GM23338 (cell line): ENCODE measurements around the gene TMEM127. TPM values are rescaled to one million over a fixed set of nuclear protein-coding genes. Genes with fewer than 3 reads are reported as not detected.

Experiments
- ATAC-seq: fragments of 200-7000 bp; cut with Tn5 transposase; 3 replicates; pipeline ENCODE4 v1.9.1; 2020
- DNase-seq: peaks from one replicate; pipeline ENCODE4 v3.0.0-alpha.2; 2015; ENCODE audit warnings: low spot score
- H2AFZ ChIP-seq: fragments of 200-600 bp; sonication (generic); 2 replicates; pipeline ENCODE4 v1.8.0; 2016; ENCODE audit warnings: antibody characterized with exemption, mild to moderate bottlenecking, moderate library complexity
- H3F3A ChIP-seq: fragments of 200-600 bp; sonication (generic); replicated peaks from 2 replicates; pipeline ENCODE4 v1.8.0; 2017; ENCODE audit warnings: antibody characterized with exemption, mixed run types, low read depth
- H3K27ac ChIP-seq: fragments of 200-600 bp; sonication (generic); 2 replicates; pipeline ENCODE4 v1.6.1; 2016; ENCODE audit warnings: low read depth
- H3K27me3 ChIP-seq: fragments of 200-600 bp; sonication (generic); 2 replicates; pipeline ENCODE4 v1.8.0; 2016; ENCODE audit warnings: mild to moderate bottlenecking, mixed run types, moderate library complexity; ENCODE audit not compliant: insufficient read depth
- H3K36me3 ChIP-seq: fragments of 200-600 bp; sonication (generic); 2 replicates; pipeline ENCODE4 v1.8.0; 2016; ENCODE audit warnings: mild to moderate bottlenecking; ENCODE audit not compliant: insufficient read depth
- H3K4me1 ChIP-seq: fragments of 200-600 bp; sonication (generic); 2 replicates; pipeline ENCODE4 v1.8.0; 2016; ENCODE audit warnings: mild to moderate bottlenecking, moderate library complexity; ENCODE audit not compliant: insufficient read depth
- H3K4me2 ChIP-seq: fragments of 200-600 bp; sonication (generic); 2 replicates; pipeline ENCODE4 v1.7.1; 2017; ENCODE audit warnings: mixed run types
- H3K4me3 ChIP-seq: fragments of 200-600 bp; sonication (generic); 2 replicates; pipeline ENCODE4 v1.6.1; 2016; ENCODE audit warnings: mixed run types
- H3K79me2 ChIP-seq: fragments of 200-600 bp; sonication (generic); replicated peaks from 2 replicates; pipeline ENCODE4 v1.8.0; 2017; ENCODE audit warnings: mild to moderate bottlenecking; ENCODE audit not compliant: insufficient read depth
- H3K9me2 ChIP-seq: fragments of 200-600 bp; sonication (generic); 2 replicates; pipeline ENCODE4 v1.8.0; 2017; ENCODE audit not compliant: insufficient read depth
- H4K20me1 ChIP-seq: fragments of 200-600 bp; sonication (generic); replicated peaks from 2 replicates; pipeline ENCODE4 v1.8.0; 2017; ENCODE audit warnings: mild to moderate bottlenecking; ENCODE audit not compliant: insufficient read depth
- H3K27ac Mint-ChIP-seq: 2 replicates; pipeline ENCODE4 v1.8.0; 2020; ENCODE audit warnings: inconsistent platforms, mild to moderate bottlenecking, moderate library complexity, mixed read lengths
- H3K27me3 Mint-ChIP-seq: 3 replicates; pipeline ENCODE4 v1.8.0; 2022; ENCODE audit warnings: low read depth, mild to moderate bottlenecking, moderate library complexity, mixed read lengths, inconsistent platforms; ENCODE audit not compliant: insufficient read depth, poor library complexity
- H3K36me3 Mint-ChIP-seq: 3 replicates; pipeline ENCODE4 v1.8.0; 2021; ENCODE audit warnings: low read depth, mild to moderate bottlenecking, inconsistent platforms, moderate library complexity, mixed read lengths
- H3K4me1 Mint-ChIP-seq: 3 replicates; pipeline ENCODE4 v1.8.0; 2020; ENCODE audit warnings: mild to moderate bottlenecking, inconsistent platforms, mixed read lengths
- H3K4me3 Mint-ChIP-seq: 3 replicates; pipeline ENCODE4 v1.8.0; 2021; ENCODE audit warnings: moderate library complexity, mild to moderate bottlenecking, inconsistent platforms, mixed read lengths
- H3K9me3 Mint-ChIP-seq: 3 replicates; pipeline ENCODE4 v1.8.0; 2020; ENCODE audit warnings: moderate library complexity, mild to moderate bottlenecking, inconsistent platforms, mixed read lengths
- CTCF ChIP-seq, 2 experiments: fragments of 200-600 bp in 1 of 2; sonication (generic) in 1 of 2; conservative IDR thresholded peaks; 2 replicates each; pipeline versions ENCODE4 v1.5.1 to v1.6.1; 2016 to 2017; ENCODE audit warnings: antibody characterized with exemption in 2 of 2, low read depth in 2 of 2, mild to moderate bottlenecking in 2 of 2, moderate library complexity in 1 of 2
- EZH2 ChIP-seq: fragments of 200-600 bp; sonication (generic); IDR thresholded peaks from one replicate; pipeline ENCODE4 v1.8.0; 2017; ENCODE audit warnings: antibody characterized with exemption, mild to moderate bottlenecking, low read depth; ENCODE audit not compliant: unreplicated experiment
- JUNB ChIP-seq: IDR thresholded peaks from one replicate; pipeline ENCODE4 v1.6.1; 2016; ENCODE audit warnings: antibody characterized with exemption; ENCODE audit not compliant: unreplicated experiment
- NANOG ChIP-seq: IDR thresholded peaks from 2 replicates; pipeline ENCODE4 v1.6.1; 2016; ENCODE audit warnings: antibody characterized with exemption, borderline replicate concordance
- REST ChIP-seq: IDR thresholded peaks from one replicate; pipeline ENCODE4 v1.6.1; 2018; ENCODE audit warnings: antibody characterized with exemption; ENCODE audit not compliant: unreplicated experiment
- STAT1 ChIP-seq: IDR thresholded peaks from one replicate; pipeline ENCODE4 v1.6.1; 2016; ENCODE audit warnings: antibody characterized with exemption; ENCODE audit not compliant: unreplicated experiment
- ZNF114 ChIP-seq: fragments of 250-450 bp; sonication (Bioruptor Pico); IDR thresholded peaks from 2 replicates; pipeline ENCODE4 v1.5.0; 2020; ENCODE audit warnings: mild to moderate bottlenecking, moderate library complexity
- ZNF462 ChIP-seq: fragments of 250-450 bp; sonication (Bioruptor Pico); IDR thresholded peaks from 2 replicates; pipeline ENCODE4 v1.5.0; 2020; ENCODE audit warnings: mild to moderate bottlenecking, moderate library complexity
- polyA plus RNA-seq: library from polyadenylated mRNA; unstranded; fragments of >200 nt; fragmentation: Nextera tagmentation; extraction: Ambion mirVana; gene quantifications from 2 replicates; pipeline ENCODE4 v1.2.1, GENCODE V29; 2016
- total RNA-seq: library from RNA; depleted of rRNA; stranded (reverse); fragments of >200 nt; shearing (Covaris generic); gene quantifications from 2 replicates; pipeline ENCODE4 v1.2.3, GENCODE V29; 2014
- TF ChIP-seq, protein P1 (sequence below): IDR thresholded peaks from 2 replicates; pipeline ENCODE4 v1.6.1; 2016; ENCODE audit warnings: antibody characterized with exemption

Gene TMEM127
- total and polyA plus RNA-seq, 2 experiments from 2014 or later: 4.9 to 19.9 TPM

- no peak for TF ChIP-seq CTCF (conservative IDR thresholded peaks at IDR 0.05; ENCODE audit: low read depth in 2 of 2)
- TF ChIP-seq ZNF462 (CRISPR knock-in tag): no peak
- TF ChIP-seq, protein P1, sequence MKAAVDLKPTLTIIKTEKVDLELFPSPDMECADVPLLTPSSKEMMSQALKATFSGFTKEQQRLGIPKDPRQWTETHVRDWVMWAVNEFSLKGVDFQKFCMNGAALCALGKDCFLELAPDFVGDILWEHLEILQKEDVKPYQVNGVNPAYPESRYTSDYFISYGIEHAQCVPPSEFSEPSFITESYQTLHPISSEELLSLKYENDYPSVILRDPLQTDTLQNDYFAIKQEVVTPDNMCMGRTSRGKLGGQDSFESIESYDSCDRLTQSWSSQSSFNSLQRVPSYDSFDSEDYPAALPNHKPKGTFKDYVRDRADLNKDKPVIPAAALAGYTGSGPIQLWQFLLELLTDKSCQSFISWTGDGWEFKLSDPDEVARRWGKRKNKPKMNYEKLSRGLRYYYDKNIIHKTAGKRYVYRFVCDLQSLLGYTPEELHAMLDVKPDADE: no peak
These were observed 51.2 kb downstream of the TMEM127 start (continued) for GRCh38 chr2:96214554-96214953.

- Mint-ChIP-seq H3K4me3 (no peak overlapping the region), H3K9me3 (no peaks in the 10 kb centered on the region), H3K27me3 (peaks cover 9% of the 10 kb centered on the region), H3K27ac (no peak overlapping the region), H3K36me3 (no peaks in the 10 kb centered on the region), H3K4me1 (peaks cover 20% of the 10 kb centered on the region)
- Histone ChIP-seq H3F3A (no peaks in the 10 kb centered on the region), H2AFZ (no peak overlapping the region), H3K36me3 (no peaks in the 10 kb centered on the region), H3K4me2 (no peak overlapping the region), H3K9me2 (no peaks in the 10 kb centered on the region), H3K4me1 (peaks cover 9% of the 10 kb centered on the region; the same call in 1 of the 2 replicates), H3K79me2 (peaks cover 13% of the 10 kb centered on the region), H3K4me3 (no peak overlapping the region), H3K27ac (no peak overlapping the region), H3K27me3 (no peaks in the 10 kb centered on the region), H4K20me1 (no peaks in the 10 kb centered on the region)
- TF ChIP-seq NANOG: no peak
- no peak for TF ChIP-seq JUNB
- TF ChIP-seq ZNF114: no peak
- no peak for TF ChIP-seq STAT1
- TF ChIP-seq EZH2: no peak
- TF ChIP-seq CTCF (conservative IDR thresholded peaks at IDR 0.05; ENCODE audit: low read depth in 2 of 2): peak; percentile 36 to 46; a peak in 2 of 4 replicates
- TF ChIP-seq REST: no peak
- peak; percentile 2; the same call in 1 of the 3 replicates for ATAC-seq
- DNase-seq: peak; percentile 54
These were observed 52.4 kb downstream of the TMEM127 start for GRCh38 chr2:96213379-96213778.
